K562 (cell line): ENCODE measurements around the gene KDM4C. TPM values are rescaled to one million over a fixed set of nuclear protein-coding genes. Genes with fewer than 3 reads are reported as not detected.

ENCODE experiments used
- CREM ChIP-seq: IDR thresholded peaks from 2 replicates; pipeline ENCODE4 v1.6.1; 2014; ENCODE audit warnings: antibody characterized with exemption, low read depth
- DIDO1 ChIP-seq: fragments of 450-650 bp; IDR thresholded peaks from 2 replicates; pipeline ENCODE4 v1.6.1; 2016; ENCODE audit warnings: low read depth, missing biosample characterization, missing genetic modification characterization
- E2F4 ChIP-seq: sonication (generic); formaldehyde crosslinking; IDR thresholded peaks from 2 replicates; pipeline ENCODE4 v1.8.0; 2022; ENCODE audit warnings: mild to moderate bottlenecking, low read depth, missing genetic modification reagents
- EWSR1 ChIP-seq: fragments of 450-650 bp; IDR thresholded peaks from 2 replicates; pipeline ENCODE4 v1.6.1; 2018; ENCODE audit warnings: borderline replicate concordance, mild to moderate bottlenecking, low read depth, moderate library complexity; ENCODE audit not compliant: partially characterized antibody
- FOXA3 ChIP-seq, 2 experiments: fragments of 450-650 bp in 1 of 2; sonication (generic) in 1 of 2; formaldehyde crosslinking; IDR thresholded peaks in 1 of 2; conservative IDR thresholded peaks in 1 of 2; 2 replicates each; pipeline versions ENCODE4 v1.4.0 to v1.8.0; 2020 to 2022; ENCODE audit warnings: mild to moderate bottlenecking in 2 of 2, missing genetic modification reagents in 1 of 2
- GTF2F1 ChIP-seq: IDR thresholded peaks from 2 replicates; pipeline ENCODE4 v1.6.1; 2011; ENCODE audit warnings: low read depth, low read length, improper control_type of control experiment
- ILF3 ChIP-seq: fragments of 450-650 bp; IDR thresholded peaks from 2 replicates; pipeline ENCODE4 v1.6.1; 2018; ENCODE audit warnings: antibody characterized with exemption, mild to moderate bottlenecking, moderate library complexity, borderline replicate concordance
- NFE2 ChIP-seq: IDR thresholded peaks from 2 replicates; pipeline ENCODE4 v1.6.1; 2014; ENCODE audit warnings: antibody characterized with exemption, low read depth
- NFE2L1 ChIP-seq: fragments of 450-650 bp; IDR thresholded peaks from 2 replicates; pipeline ENCODE4 v1.6.1; 2016; ENCODE audit warnings: missing genetic modification characterization, low read depth, mild to moderate bottlenecking, missing compliant biosample characterization, moderate library complexity, borderline replicate concordance
- NFYB ChIP-seq: IDR thresholded peaks from 2 replicates; pipeline ENCODE4 v1.6.1; 2011; ENCODE audit warnings: mild to moderate bottlenecking, moderate library complexity; ENCODE audit not compliant: insufficient read length; ENCODE audit errors: extremely low read depth
- TCF15 ChIP-seq: fragments of 250-450 bp; sonication (Bioruptor Pico); IDR thresholded peaks from 2 replicates; pipeline ENCODE4 v1.8.0; 2022; ENCODE audit warnings: moderate library complexity, mild to moderate bottlenecking, inconsistent platforms
- polyA plus RNA-seq, 8 experiments: library from polyadenylated mRNA; depleted of rRNA in 4 of 8; stranded (reverse) in 5 of 8; unstranded in 3 of 8; fragments of >200 nt; fragmentation: Nextera tagmentation in 2 of 8; fragmentation: Illumina TruSeq in 1 of 8; extraction: Ambion mirVana in 2 of 8; extraction: Trizol in 1 of 8; gene quantifications; 2 replicates each; pipeline versions ENCODE4 v1.2.1 to v1.2.3, GENCODE V29; 2011 to 2014; ENCODE audit warnings: inconsistent platforms in 1 of 8, missing spikeins in 1 of 8
- total RNA-seq, 7 experiments: library from RNA; depleted of rRNA in 6 of 7; stranded (reverse); fragments of >200 nt in 6 of 7; fragmentation: Illumina TruSeq in 2 of 7; extraction: Trizol in 2 of 7; gene quantifications; 2 replicates each; pipeline versions ENCODE4 v1.2.1 to v1.2.3, GENCODE V29; 2011 to 2021; ENCODE audit warnings: low replicate concordance in 1 of 7
- TF ChIP-seq, protein P1 (sequence below): fragments of 250-450 bp; sonication (Bioruptor Pico); IDR thresholded peaks from 2 replicates; pipeline ENCODE4 v1.4.0; 2020

Gene KDM4C
- total and polyA plus RNA-seq, 9 of the 15 experiments (the other 6 are each of a cell fraction or from before 2014, with no cell fraction given): 5.4 to 17.0 (median 12.6) TPM

DNA sequence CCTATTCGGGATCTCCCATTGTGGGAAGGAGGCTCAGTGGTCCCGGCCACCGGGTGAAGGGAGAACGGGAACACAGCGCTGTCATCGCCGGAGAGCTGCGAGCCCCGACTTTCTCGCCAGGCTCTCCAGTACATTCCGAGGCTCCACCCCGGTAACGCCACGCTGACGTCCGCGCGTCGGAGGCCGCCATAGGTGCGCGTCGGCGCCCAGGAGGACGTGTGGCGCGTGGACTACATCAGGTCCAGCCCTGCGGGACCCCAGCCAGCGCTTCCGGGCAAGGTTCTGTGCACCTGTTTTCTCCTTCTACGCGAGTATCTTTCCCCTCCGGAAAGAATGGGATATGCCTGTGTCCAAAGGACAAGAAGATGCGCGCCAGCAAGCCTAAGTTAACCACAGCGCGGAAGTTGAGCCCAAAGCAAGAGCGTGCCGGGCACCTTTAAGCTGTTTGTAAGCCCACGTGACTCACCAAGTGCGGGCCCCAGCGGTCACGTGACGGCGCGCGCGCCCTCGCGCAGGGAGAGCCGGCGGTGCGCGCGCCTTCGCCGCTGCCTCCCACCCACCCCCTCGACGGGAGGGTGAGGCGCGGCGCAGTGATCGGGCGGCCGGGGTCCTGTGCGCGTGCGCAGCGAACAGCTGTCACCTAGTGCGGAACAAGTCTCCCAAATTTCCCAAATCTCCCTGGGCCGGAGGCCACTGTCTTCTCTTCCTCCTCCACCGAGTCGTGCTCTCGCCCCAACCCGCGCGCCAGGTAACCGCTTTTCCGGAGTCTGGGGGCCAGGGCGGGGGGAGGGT lies at the start of gene KDM4C (continued):
- TF ChIP-seq, protein P1, sequence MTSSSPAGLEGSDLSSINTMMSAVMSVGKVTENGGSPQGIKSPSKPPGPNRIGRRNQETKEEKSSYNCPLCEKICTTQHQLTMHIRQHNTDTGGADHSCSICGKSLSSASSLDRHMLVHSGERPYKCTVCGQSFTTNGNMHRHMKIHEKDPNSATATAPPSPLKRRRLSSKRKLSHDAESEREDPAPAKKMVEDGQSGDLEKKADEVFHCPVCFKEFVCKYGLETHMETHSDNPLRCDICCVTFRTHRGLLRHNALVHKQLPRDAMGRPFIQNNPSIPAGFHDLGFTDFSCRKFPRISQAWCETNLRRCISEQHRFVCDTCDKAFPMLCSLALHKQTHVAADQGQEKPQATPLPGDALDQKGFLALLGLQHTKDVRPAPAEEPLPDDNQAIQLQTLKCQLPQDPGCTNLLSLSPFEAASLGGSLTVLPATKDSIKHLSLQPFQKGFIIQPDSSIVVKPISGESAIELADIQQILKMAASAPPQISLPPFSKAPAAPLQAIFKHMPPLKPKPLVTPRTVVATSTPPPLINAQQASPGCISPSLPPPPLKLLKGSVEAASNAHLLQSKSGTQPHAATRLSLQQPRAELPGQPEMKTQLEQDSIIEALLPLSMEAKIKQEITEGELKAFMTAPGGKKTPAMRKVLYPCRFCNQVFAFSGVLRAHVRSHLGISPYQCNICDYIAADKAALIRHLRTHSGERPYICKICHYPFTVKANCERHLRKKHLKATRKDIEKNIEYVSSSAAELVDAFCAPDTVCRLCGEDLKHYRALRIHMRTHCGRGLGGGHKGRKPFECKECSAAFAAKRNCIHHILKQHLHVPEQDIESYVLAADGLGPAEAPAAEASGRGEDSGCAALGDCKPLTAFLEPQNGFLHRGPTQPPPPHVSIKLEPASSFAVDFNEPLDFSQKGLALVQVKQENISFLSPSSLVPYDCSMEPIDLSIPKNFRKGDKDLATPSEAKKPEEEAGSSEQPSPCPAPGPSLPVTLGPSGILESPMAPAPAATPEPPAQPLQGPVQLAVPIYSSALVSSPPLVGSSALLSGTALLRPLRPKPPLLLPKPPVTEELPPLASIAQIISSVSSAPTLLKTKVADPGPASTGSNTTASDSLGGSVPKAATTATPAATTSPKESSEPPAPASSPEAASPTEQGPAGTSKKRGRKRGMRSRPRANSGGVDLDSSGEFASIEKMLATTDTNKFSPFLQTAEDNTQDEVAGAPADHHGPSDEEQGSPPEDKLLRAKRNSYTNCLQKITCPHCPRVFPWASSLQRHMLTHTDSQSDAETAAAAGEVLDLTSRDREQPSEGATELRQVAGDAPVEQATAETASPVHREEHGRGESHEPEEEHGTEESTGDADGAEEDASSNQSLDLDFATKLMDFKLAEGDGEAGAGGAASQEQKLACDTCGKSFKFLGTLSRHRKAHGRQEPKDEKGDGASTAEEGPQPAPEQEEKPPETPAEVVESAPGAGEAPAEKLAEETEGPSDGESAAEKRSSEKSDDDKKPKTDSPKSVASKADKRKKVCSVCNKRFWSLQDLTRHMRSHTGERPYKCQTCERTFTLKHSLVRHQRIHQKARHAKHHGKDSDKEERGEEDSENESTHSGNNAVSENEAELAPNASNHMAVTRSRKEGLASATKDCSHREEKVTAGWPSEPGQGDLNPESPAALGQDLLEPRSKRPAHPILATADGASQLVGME: no peak
- no peak for TF ChIP-seq E2F4 (CRISPR knock-in tag)
- TF ChIP-seq FOXA3 (CRISPR knock-in tag; conservative IDR thresholded peaks at IDR 0.05 in 1 of 2, IDR thresholded peaks at IDR 0.05 in 1 of 2): no peak
- no peak for TF ChIP-seq NFE2L1 (tag)
- no peak for TF ChIP-seq NFE2
- TF ChIP-seq NFYB: no peak
- TF ChIP-seq ILF3: no peak
- peak; percentile 91 for TF ChIP-seq CREM
- no peak for TF ChIP-seq GTF2F1
- TF ChIP-seq DIDO1: no peak
- TF ChIP-seq TCF15 (CRISPR knock-in tag): no peak
- TF ChIP-seq EWSR1: no peak
